NCI-H2171 treated with DMSO at 0.1 percent for 48 hours (cell line): ENCODE results near the gene ASTL.
"Not testable (repeated sequence)": the region's sequence is repeated elsewhere in the genome, so short reads cannot be mapped to it uniquely, and the experiment has no call there.

Experiments used
- DNase-seq: peaks from one replicate; lab custom pipeline; 2025; lab: John Stamatoyannopoulos, UW

ASTL gene

GRCh38 chr2:96098900-96099590, 39.3 kb downstream of the ASTL start:
- no peak for DNase-seq

- no peak for DNase-seq
These were observed 40.1 kb downstream of the ASTL start for GRCh38 chr2:96097951-96098823.

DNA sequence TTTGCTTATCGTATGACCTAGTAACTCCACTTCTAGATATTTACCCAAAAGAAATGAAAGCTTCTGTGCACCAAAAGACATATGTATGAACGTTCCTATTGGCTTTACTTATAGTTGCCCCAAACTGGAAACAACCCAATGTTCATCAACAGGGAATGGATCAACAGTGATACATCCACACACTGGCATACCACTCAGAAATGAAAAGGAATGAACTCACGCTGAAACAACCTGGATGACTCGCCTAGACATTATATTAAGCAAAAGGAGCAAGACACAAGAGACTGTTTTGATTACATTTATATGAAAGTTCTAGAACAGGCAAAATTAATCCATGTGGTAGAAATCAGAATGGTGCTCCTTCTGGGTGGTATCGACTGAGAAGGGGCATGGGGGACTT, 40.9 kb downstream of the ASTL start:
- no peak for DNase-seq

DNA sequence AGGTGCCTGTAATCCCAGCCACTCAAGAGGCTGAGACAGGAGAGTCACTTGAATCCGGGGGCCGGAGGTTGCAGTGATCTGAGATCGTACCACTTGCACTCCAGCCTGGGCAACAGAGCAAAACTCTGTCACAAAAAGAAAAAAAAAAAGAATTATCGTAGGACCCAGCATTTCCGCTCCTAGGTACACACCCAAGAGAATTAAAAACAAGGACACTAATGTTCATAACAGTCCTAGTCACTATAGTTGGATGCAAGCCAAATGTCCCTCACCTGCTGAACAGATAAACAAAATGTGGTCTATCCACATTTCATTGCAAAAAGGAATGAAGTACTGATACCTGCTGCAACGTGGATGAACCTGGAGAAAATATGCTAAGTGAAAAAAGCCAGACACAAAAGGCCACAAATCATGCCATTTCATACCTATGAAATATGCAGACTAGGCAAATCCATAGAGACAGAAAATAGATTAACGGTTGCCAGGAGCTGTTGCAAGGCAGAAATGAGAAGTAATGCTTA, 43.1 kb downstream of the ASTL start:
- peak; percentile 27 for DNase-seq

DNA sequence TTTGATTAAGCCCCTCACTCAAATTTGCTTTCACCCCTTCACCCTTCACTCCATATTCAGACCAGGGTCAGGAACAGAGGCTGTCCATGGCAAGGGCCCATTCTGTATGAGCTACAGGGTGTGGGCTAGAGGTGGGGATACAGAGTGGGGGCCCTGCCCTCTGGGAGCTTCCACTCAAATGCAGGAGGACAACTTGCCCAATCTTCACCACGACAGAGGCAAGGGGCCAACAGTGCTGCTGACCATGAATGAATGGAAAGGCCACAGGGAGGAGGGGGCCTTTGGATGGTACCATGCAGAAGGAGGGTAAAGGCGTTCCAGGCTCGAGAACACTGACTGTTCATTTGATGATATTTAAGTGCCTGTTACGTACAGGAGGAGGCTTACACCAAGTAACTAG, 44.8 kb downstream of the ASTL start:
- DNase-seq = no peak

DNA sequence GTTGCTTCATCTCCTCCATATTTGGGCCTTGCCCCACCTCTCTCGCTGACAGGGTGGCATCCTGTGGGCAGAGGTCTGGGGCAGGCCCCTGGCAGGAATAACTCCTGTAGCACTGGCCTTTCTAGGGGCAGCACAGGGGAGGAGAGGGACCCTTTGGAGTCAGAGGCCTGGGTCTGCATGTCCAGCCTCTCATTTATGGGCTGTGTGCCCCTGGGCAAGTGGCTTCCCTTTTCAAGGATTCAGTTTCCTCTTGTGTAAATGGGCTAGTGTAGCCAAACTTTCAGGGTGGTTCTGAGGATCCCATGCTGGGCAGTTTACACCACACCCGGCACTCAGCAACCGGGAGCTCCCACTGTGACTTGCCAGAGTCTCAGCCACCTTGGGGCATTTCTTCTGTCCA, 45.4 kb downstream of the ASTL start:
- no peak for DNase-seq

GRCh38 chr2:96092573-96092877, 45.8 kb downstream of the ASTL start:
- peak; percentile 24 for DNase-seq

DNA sequence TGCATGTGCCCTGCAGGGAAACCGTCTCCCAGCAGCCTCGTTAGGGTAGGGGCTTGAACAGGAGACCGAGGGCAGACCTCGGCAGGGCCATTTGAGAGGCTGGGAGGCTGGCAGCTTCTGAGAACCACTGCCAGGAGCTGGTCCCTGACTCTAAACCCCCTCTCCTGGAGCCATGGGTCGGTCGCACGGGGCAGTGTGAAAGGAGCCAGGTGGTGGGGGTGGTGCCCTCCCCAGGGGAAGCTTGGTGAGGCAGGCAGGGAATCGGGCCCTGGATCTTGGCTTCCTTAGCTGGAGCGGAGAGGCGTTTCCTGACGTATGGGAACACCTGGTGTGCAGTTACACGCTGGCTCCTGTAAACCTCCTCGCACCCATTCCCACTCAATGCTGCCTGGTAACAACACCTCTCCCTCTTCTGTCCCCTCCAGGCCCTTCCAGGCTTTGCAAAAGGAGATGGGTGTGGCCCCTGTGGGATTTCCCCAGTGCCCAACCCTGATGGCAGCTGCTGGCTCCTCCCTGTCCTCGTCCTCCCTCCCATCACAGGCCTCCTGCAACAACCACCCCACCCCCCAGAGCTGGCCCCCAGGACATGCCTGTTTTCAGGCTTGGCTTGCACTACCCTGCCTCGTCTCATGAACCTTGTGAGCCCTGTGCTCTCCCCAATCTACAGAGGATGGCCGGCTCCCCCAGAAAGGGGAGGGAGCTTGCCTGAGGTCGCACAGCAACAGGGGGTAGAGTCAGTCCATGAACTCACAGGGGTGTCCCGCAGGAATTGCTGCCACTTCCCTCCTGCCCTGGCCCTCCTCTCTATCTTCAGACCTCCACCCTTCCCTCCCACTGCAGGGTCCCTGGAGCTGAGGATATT, 46.4 kb downstream of the ASTL start:
- DNase-seq = peak; percentile 95

- DNase-seq = no peak
These were observed 47.1 kb downstream of the ASTL start for GRCh38 chr2:96091141-96091710.

DNA sequence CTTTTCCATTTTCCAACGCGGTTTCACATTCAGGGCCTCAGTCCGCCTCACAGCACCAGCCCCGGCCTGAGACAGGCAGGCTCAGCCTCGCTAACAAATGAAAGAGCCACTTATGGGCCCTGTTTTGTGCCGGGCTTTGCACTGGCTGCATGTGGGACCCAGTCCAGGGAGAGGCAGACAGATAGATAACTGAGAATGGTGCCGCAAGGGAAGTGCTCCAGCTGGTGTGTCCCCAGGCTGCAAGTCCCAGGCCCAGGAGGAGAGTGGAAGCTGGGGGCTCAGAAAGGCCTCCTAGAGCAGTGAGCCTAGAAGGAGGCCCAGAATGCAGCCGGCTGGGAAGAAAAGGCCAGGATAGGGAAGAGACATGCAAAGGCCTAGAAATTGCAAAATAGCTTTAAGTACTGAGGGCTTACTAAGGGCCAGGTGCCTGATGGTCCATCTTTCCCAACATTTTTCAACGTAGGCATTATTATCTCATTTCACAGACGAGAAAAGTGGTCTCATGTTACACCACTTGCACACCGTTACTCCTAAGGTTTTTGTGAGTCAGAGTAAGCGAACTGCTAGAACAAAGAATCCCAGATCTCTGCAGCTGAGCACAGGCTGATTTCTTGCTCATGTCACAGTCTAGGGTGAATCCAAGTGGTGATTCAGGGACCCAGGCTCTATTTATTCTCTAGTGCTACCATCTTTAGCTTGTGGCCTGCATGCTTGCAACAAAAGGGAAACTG, 47.9 kb downstream of the ASTL start:
- peak; percentile 47 for DNase-seq

DNA sequence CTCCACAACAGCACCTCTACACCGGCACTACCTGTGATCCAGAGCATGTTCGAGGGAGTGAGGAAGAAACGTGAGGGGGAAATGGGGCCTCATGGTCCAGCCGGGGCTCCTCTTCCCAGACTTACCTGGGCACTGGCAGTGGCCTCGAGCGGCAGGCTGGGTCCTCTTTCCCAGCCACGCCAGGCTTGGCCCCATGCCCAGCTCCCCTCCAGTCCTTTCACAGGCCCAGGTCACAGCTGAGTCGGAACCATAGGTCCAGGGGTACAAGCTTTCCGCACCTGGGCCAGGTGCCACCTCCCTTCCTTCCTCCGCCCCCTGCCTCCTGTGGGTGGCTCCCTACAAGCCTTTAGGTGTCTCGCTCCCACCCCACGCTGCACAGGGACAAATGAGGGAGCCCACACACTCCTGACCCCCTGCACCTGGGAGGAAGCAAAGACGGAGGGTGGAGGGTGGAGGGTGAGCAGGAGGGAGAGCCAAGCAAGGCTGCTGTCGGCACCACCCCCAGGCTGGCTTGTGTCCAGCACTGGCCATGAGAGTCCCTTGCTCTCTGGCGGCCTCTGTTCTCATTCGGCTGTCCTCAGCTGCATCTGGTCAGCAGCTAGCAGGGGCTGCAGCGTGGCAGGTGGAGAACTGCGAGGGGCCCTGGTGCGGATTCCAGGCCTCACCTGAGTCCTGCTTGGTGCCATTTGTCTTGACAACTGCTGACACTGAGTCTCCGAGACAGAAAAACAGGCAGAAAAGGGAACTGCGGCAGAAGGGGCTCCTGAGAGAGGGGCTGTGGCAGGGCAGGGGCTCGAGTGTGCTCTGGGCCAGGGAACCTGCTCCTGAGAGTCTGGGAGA, 48.7 kb downstream of the ASTL start:
- DNase-seq = no peak

DNA sequence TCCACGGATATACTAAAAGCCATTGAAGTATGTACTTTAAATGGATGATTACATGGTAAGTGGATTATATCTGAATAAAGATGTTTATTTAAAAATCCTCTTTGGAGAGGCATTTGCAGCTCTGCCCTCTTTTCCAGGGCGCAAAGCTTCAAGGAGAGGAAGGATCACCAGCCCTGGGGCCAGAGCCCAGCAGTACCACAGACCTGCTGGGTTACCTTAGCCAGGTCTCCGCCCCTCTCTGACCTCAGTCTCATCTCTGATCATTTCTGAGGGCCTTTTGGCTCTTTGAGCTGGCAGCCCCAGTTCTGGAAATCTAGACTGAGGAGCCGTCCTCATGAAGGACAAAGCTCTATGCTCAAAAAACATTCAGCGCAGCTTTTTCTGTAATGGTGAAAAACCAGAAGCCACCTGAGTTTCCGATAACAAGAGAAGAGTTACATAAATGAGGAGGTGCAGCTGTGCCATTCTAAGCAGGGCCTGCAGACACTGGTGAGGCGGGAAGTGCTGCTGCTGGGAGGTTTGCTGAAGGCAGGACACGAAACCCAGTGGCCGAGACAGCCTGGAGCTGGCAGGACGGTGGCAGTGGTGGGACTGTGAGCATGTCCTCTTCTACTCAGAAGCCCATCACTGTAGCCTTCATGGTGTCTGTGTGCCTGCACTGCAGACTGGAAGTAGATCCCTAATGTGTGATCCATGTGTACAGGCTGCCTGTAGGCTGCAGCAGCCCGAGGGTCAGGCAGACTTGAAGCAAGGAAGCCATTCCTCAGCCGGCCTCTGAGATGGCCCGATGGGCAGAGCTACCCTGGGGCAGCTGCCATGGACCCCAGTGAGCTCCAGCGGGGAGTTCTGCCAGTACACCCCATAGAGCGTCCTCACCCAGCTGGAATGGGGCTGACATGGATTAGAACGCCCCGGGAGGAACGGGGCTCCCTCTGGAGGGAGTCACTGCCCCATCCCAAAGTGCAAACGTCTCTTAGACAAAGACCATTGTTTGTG, 49.7 kb downstream of the ASTL start:
- DNase-seq = no peak

GRCh38 chr2:96087130-96087529, 51.2 kb downstream of the ASTL start:
- no peak for DNase-seq

DNA sequence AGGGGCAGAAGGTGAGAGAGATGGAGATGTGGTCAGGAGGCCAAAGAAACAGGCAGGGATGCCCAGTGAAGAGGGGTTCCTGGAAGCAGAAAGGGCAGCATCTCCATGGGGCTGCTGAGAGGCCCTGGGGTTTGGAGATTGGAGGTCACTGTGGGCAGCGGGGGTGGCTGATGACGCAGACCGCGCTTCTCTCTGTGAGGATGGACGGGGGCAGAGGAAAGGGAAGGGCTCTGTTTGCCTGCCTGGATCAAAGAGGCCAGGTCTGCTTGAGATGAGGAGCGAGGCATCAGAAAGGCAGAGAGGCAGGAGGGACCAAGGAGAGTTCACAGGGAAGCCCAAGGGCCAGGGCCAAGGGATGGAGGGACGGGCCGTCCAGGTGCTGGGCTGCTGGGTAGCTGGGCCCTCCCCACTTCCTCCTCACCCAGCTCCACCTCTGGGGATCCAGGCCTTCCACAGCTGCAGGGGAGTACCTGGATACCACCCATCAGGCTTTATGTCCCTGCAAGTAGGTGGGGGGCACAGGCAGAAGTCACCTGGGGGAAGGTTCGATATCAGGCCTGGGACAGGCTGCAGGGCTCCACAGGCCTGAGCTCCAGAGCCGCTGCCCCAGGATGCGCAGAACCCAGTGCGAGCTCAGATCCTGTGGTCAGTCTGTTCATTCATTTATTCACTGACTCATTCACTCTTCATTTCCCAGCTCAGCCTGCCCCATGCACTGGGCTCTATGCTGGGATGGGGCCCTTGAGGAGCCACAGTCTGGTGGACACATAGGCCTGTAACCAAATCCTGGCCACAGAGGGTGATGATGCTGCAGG, 52.6 kb downstream of the ASTL start:
- DNase-seq = no peak

DNA sequence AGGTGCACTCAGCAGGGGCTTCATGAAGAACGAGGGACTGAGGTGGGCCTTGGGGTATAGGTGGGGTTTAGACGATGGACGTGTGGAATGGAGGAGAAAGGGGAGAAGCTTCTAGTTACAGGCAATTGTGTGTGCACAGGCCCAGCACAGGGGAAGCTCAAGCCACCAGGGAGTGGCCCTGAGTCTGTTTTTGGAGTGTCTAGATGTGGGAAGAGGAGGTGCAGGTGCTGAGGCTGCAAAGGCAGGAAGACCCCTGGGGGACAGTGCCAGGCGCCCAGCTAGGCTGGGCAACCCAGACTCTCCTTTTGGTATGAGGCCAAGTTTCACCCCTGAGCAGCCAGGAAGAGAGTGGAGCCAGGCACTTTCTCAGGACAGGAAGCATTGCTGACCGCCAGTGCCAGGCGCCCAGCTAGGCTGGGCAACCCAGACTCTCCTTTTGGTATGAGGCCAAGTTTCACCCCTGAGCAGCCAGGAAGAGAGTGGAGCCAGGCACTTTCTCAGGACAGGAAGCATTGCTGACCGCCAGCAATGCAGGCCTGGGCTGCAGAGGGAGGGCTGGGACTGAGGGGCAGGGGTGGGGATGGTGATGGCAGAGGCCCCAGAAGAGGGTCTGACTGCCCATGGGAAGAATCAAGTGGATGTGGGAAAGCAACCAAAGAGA, 53.3 kb downstream of the ASTL start:
- not testable (repeated sequence) for DNase-seq

- no peak for DNase-seq
These were observed 54.1 kb downstream of the ASTL start for GRCh38 chr2:96083989-96084857.
